SK-N-SH (cell line): ENCODE results near the gene RBM44. TPM values are rescaled to one million over a fixed set of nuclear protein-coding genes. Genes with fewer than 3 reads are reported as not detected.

Source experiments
- CTCF ChIA-PET: fragments of 300-600, 350-600 bp; formaldehyde crosslinking; extraction: SDS; loops from one replicate; lab custom pipeline; 2021; lab: Yijun Ruan, JAX
- POLR2A ChIA-PET: fragments of 350-600 bp; sonication (Branson Sonifier 250); formaldehyde crosslinking; extraction: SDS; loops from one replicate; lab custom pipeline; 2020; ENCODE audit warnings: antibody characterized with exemption, inconsistent platforms; lab: Yijun Ruan, JAX
- DNase-seq: peaks from one replicate; pipeline ENCODE4 v3.0.0; 2012
- H2AFZ ChIP-seq: fragments of 200-600 bp; sonication (generic); 2 replicates; pipeline ENCODE4 v1.8.1; 2016; ENCODE audit warnings: antibody characterized with exemption, mild to moderate bottlenecking, low read depth
- H3F3A ChIP-seq: fragments of 200-600 bp; sonication (generic); replicated peaks from 2 replicates; pipeline ENCODE3; 2016; ENCODE audit warnings: antibody characterized with exemption, mild to moderate bottlenecking; ENCODE audit not compliant: insufficient read depth
- H3K27ac ChIP-seq, 2 experiments: fragments of 200-500 bp in 1 of 2; fragments of 200-600 bp in 1 of 2; sonication (Bioruptor generic) in 1 of 2; sonication (generic), shearing (Covaris generic) in 1 of 2; 2 replicates each; pipeline versions ENCODE4 v1.5.1 to v1.6.1; 2014 to 2016; ENCODE audit warnings: low read depth in 2 of 2, inconsistent platforms in 1 of 2, low read length in 1 of 2, mild to moderate bottlenecking in 1 of 2, mixed read lengths in 1 of 2
- H3K27me3 ChIP-seq: fragments of 200-600 bp; sonication (generic), shearing (Covaris generic); 2 replicates; pipeline ENCODE4 v1.6.1; 2016; ENCODE audit warnings: mixed run types; ENCODE audit not compliant: insufficient read depth
- H3K36me3 ChIP-seq, 2 experiments: fragments of 200-500 bp in 1 of 2; fragments of 200-600 bp in 1 of 2; sonication (Bioruptor generic) in 1 of 2; sonication (generic) in 1 of 2; replicated peaks in 1 of 2; 2 replicates each; pipeline versions ENCODE3 to v1.5.1; 2014 to 2016; ENCODE audit warnings: low read length in 1 of 2, mild to moderate bottlenecking in 1 of 2; ENCODE audit not compliant: insufficient read depth in 2 of 2, control insufficient read depth in 1 of 2
- H3K4me1 ChIP-seq, 2 experiments: fragments of 200-500 bp in 1 of 2; fragments of 200-600 bp in 1 of 2; sonication (Bioruptor generic) in 1 of 2; sonication (generic), shearing (Covaris generic) in 1 of 2; 2 replicates each; pipeline versions ENCODE4 v1.5.1 to v1.6.1; 2014 to 2016; ENCODE audit warnings: low read depth in 1 of 2, low read length in 1 of 2, mixed run types in 1 of 2; ENCODE audit not compliant: insufficient read depth in 2 of 2, control insufficient read depth in 1 of 2
- H3K4me2 ChIP-seq: fragments of 200-600 bp; sonication (generic), shearing (Covaris generic); 2 replicates; pipeline ENCODE4 v1.6.1; 2017; ENCODE audit warnings: mixed run types
- H3K4me3 ChIP-seq, 2 experiments: fragments of 200-500 bp in 1 of 2; fragments of 200-600 bp in 1 of 2; sonication (Bioruptor generic) in 1 of 2; sonication (generic), shearing (Covaris generic) in 1 of 2; 2 replicates each; pipeline versions ENCODE4 v1.5.1 to v1.8.1; 2014 to 2016; ENCODE audit warnings: low read depth in 2 of 2, inconsistent platforms in 1 of 2, low read length in 1 of 2, mild to moderate bottlenecking in 1 of 2, mixed read lengths in 1 of 2, moderate library complexity in 1 of 2
- H3K79me2 ChIP-seq: fragments of 200-600 bp; sonication (generic); 2 replicates; pipeline ENCODE4 v1.8.1; 2017; ENCODE audit warnings: mild to moderate bottlenecking; ENCODE audit not compliant: insufficient read depth
- H3K9ac ChIP-seq: fragments of 200-600 bp; sonication (generic); 2 replicates; pipeline ENCODE4 v1.6.1; 2017; ENCODE audit warnings: mixed run types
- H3K9me2 ChIP-seq: fragments of 200-600 bp; sonication (generic); 2 replicates; pipeline ENCODE4 v1.6.1; 2017; ENCODE audit warnings: mixed run types
- H3K9me3 ChIP-seq: fragments of 200-600 bp; sonication (generic); 2 replicates; pipeline ENCODE4 v1.6.1; 2017; ENCODE audit warnings: mixed run types, mild to moderate bottlenecking, moderate library complexity
- H4K20me1 ChIP-seq: fragments of 200-600 bp; sonication (generic); 2 replicates; pipeline ENCODE4 v1.6.1; 2017; ENCODE audit warnings: mild to moderate bottlenecking, mixed run types; ENCODE audit not compliant: insufficient read depth
- CHD2 ChIP-seq: fragments of 150-350 bp; IDR thresholded peaks from 2 replicates; pipeline ENCODE4 v1.6.1; 2018; ENCODE audit warnings: low read length; ENCODE audit not compliant: partially characterized antibody
- CTCF ChIP-seq: fragments of 200-600 bp; sonication (generic); IDR thresholded peaks from 2 replicates; pipeline ENCODE4 v1.6.1; 2017; ENCODE audit warnings: antibody characterized with exemption, mild to moderate bottlenecking, moderate library complexity
- EP300 ChIP-seq, 2 experiments: IDR thresholded peaks; 2 replicates each; pipeline versions ENCODE4 v1.4.0 to v1.6.1; 2012; ENCODE audit warnings: borderline replicate concordance in 1 of 2, low read depth in 1 of 2, low read length in 1 of 2
- EZH2phosphoT487 ChIP-seq: fragments of 200-600 bp; sonication (generic); IDR thresholded peaks from 2 replicates; pipeline ENCODE4 v1.6.1; 2017; ENCODE audit warnings: low read depth, mixed run types, mild to moderate bottlenecking, antibody characterized with exemption, moderate library complexity, borderline replicate concordance
- FOXJ3 ChIP-seq: sonication (generic); formaldehyde crosslinking; IDR thresholded peaks from 2 replicates; pipeline ENCODE4 v1.5.1; 2020; ENCODE audit warnings: mild to moderate bottlenecking, missing genetic modification reagents
- GABPA ChIP-seq: IDR thresholded peaks from 2 replicates; pipeline ENCODE4 v1.4.0; 2012; ENCODE audit warnings: low read depth, mild to moderate bottlenecking
- GATA2 ChIP-seq: sonication (generic); formaldehyde crosslinking; IDR thresholded peaks from 2 replicates; pipeline ENCODE4 v1.5.0; 2020; ENCODE audit warnings: mild to moderate bottlenecking, missing genetic modification reagents
- MXI1 ChIP-seq: IDR thresholded peaks from 2 replicates; pipeline ENCODE4 v1.6.1; 2012; ENCODE audit warnings: mild to moderate bottlenecking, low read depth, low read length, improper control_type of control experiment
- RAD21 ChIP-seq: IDR thresholded peaks from 2 replicates; pipeline ENCODE4 v1.6.1; 2012; ENCODE audit warnings: mild to moderate bottlenecking, low read length
- SIN3A ChIP-seq: IDR thresholded peaks from 2 replicates; pipeline ENCODE4 v1.6.1; 2012; ENCODE audit warnings: low read depth, mild to moderate bottlenecking, low read length, moderate library complexity, borderline replicate concordance
- SMC3 ChIP-seq: IDR thresholded peaks from 2 replicates; pipeline ENCODE4 v1.6.1; 2012; ENCODE audit warnings: low read depth, low read length, improper control_type of control experiment
- TEAD4 ChIP-seq: IDR thresholded peaks from 2 replicates; pipeline ENCODE4 v1.4.0; 2012; ENCODE audit warnings: mild to moderate bottlenecking, borderline replicate concordance; ENCODE audit not compliant: insufficient read depth
- USF1 ChIP-seq: IDR thresholded peaks from 2 replicates; pipeline ENCODE4 v1.4.0; 2012; ENCODE audit warnings: low read depth, borderline replicate concordance
- WGBS: methylation state at CpG from one replicate; pipeline ENCODE4 v1.1.6; 2017; ENCODE audit warnings: low lambda C conversion rate; 5-methylcytosine and 5-hydroxymethylcytosine counted together
- polyA plus RNA-seq, 3 experiments: library from polyadenylated mRNA; depleted of rRNA; stranded (reverse); fragments of >200 nt; gene quantifications; 2 replicates each; pipeline ENCODE4 v1.2.3, GENCODE V29; 2012

RBM44 gene
- polyA plus RNA-seq, 1 of the 3 experiments (the other 2 are of a cell fraction) = 0.30 TPM

GRCh38 chr2:237858294-237859081, 59.9 kb downstream of the RBM44 start:
- peak; percentile 45; the same call in 1 of the 2 replicates for TF ChIP-seq MXI1
- no peak for TF ChIP-seq USF1
- no peak for TF ChIP-seq EZH2phosphoT487
- no peak for TF ChIP-seq TEAD4
- peak; percentile 81 for TF ChIP-seq CTCF
- TF ChIP-seq GATA2 (CRISPR knock-in tag) = no peak
- TF ChIP-seq RAD21 = peak; percentile 99
- TF ChIP-seq GABPA = no peak
- TF ChIP-seq SMC3 = peak; percentile 97
- TF ChIP-seq EP300 (IDR thresholded peaks at IDR 0.05; ENCODE audit: borderline replicate concordance in 1 of 2, low read depth in 1 of 2, low read length in 1 of 2) = no peak
- 0 out of 2 replicates have a peak, but pooled peaks have one; percentile 13 for TF ChIP-seq SIN3A
- no peak for TF ChIP-seq FOXJ3 (CRISPR knock-in tag)
- peak; percentile 76 for TF ChIP-seq CHD2
- Histone ChIP-seq H3K4me1 (peaks cover 0 to 38% of the 10 kb centered on the region in 2 experiments; a peak in 2 of 4 replicates), H3K79me2 (no peaks in the 10 kb centered on the region), H3K27ac (peak overlapping the region in 1 of 2 experiments; percentile 94; a peak in 2 of 4 replicates), H2AFZ (no peak overlapping the region), H3K4me2 (no peak overlapping the region), H4K20me1 (no peaks in the 10 kb centered on the region), H3K4me3 (peak overlapping the region in 1 of 2 experiments; percentile 55; a peak in 1 of 4 replicates), H3K36me3 (no peaks in the 10 kb centered on the region), H3K9ac (no peak overlapping the region), H3K27me3 (no peaks in the 10 kb centered on the region), H3K9me2 (no peaks in the 10 kb centered on the region), H3K9me3 (no peaks in the 10 kb centered on the region), H3F3A (no peaks in the 10 kb centered on the region)
- DNase-seq = peak; percentile 86
- ChIA-PET CTCF (interaction anchor here (0.6 to 6.6 kb wide), 74 partner anchors 9 to 410 kb away, joined by 3 to 71 read pairs (median 4); partner anchors contain the start of gene ESPNL), POLR2A (interaction anchor here (0.7 to 1.4 kb wide), 3 partner anchors 64 to 202 kb away, joined by 3 to 5 read pairs (median 3); partner anchors contain the start of gene SCLY)
- WGBS = 79% methylated on average over 13 of the region's 14 CpGs
